ENCODE data around the gene NDUFAF4.

GRCh38 chr6:96947055-96947454 lies 49.4 kb upstream of the NDUFAF4 start:
- TF ChIP-seq CTCF (IDR thresholded peaks at IDR 0.05; ENCODE audit: low read depth, low read length, poor library complexity, severe bottlenecking) (no peak), EZH2phosphoT487 (IDR thresholded peaks at IDR 0.05; ENCODE audit: borderline replicate concordance, low read length) (no peak)

Data from DOHH2 (cell line).